CD4-positive, alpha-beta T cell (primary cell): ENCODE measurements around the gene RBM45. TPM values are rescaled to one million over a fixed set of nuclear protein-coding genes. Genes with fewer than 3 reads are reported as not detected.

ENCODE experiments used
- ATAC-seq: fragments of 200-7000 bp; cut with Tn5 transposase; one replicate; pipeline ENCODE4 v1.10.0; 2022; ENCODE audit warnings: mild to moderate bottlenecking; ENCODE audit not compliant: poor library complexity
- CTCF ChIA-PET: fragments of 350-600 bp; sonication (Branson Sonifier 250); formaldehyde crosslinking; loops from one replicate; lab custom pipeline; 2021; ENCODE audit warnings: antibody characterized with exemption, inconsistent platforms; lab: Charles Lee
- POLR2A ChIA-PET: fragments of 350-600 bp; sonication (Branson Sonifier 250); formaldehyde crosslinking; loops from one replicate; lab custom pipeline; 2021; ENCODE audit warnings: antibody characterized with exemption, inconsistent platforms; lab: Charles Lee
- DNase-seq, 14 experiments: peaks; one replicate each; pipeline ENCODE4 v3.0.0-alpha.2; 2013 to 2020; ENCODE audit warnings: mixed read lengths in 2 of 14
- H3K27ac ChIP-seq, 2 donors: one replicate each; pipeline versions ENCODE4 v1.5.1 to v1.7.0; 2013; ENCODE audit warnings: low read length in 2 of 2, low read depth in 1 of 2, mild to moderate bottlenecking in 1 of 2
- H3K27me3 ChIP-seq, 2 experiments: 1 replicate in 1 of 2; 2 replicates in 1 of 2; pipeline versions ENCODE4 v1.6.1 to v1.7.0; 2013; ENCODE audit warnings: low read length in 2 of 2, control low read depth in 1 of 2, mild to moderate bottlenecking in 1 of 2, moderate library complexity in 1 of 2; ENCODE audit not compliant: insufficient read depth in 2 of 2, control insufficient read depth in 1 of 2
- H3K36me3 ChIP-seq: one replicate; pipeline ENCODE4 v1.6.1; 2013; ENCODE audit warnings: low read length, control low read depth; ENCODE audit not compliant: insufficient read depth
- H3K4me1 ChIP-seq: one replicate; pipeline ENCODE4 v1.6.1; 2013; ENCODE audit warnings: low read length, control low read depth; ENCODE audit not compliant: insufficient read depth
- H3K4me3 ChIP-seq: one replicate; pipeline ENCODE4 v1.5.1; 2013; ENCODE audit warnings: mild to moderate bottlenecking, low read length, moderate library complexity
- H3K9me3 ChIP-seq, 2 experiments: 1 replicate in 1 of 2; 2 replicates in 1 of 2; pipeline versions ENCODE4 v1.6.1 to v1.7.0; 2013; ENCODE audit warnings: low read length in 2 of 2, mild to moderate bottlenecking in 2 of 2, control low read depth in 1 of 2, moderate library complexity in 1 of 2; ENCODE audit not compliant: control insufficient read depth in 1 of 2, insufficient read depth in 1 of 2
- H3K27ac Mint-ChIP-seq: one replicate; pipeline ENCODE4 v1.8.0; 2020; ENCODE audit warnings: mixed read lengths
- H3K27me3 Mint-ChIP-seq: one replicate; pipeline ENCODE4 v1.8.0; 2021; ENCODE audit warnings: mixed read lengths
- H3K36me3 Mint-ChIP-seq: one replicate; pipeline ENCODE4 v1.8.0; 2021; ENCODE audit warnings: low read depth, mixed read lengths
- H3K4me1 Mint-ChIP-seq: one replicate; pipeline ENCODE4 v1.8.0; 2021; ENCODE audit warnings: low read depth, mixed read lengths
- H3K4me3 Mint-ChIP-seq: one replicate; pipeline ENCODE4 v1.8.0; 2020; ENCODE audit warnings: mild to moderate bottlenecking, mixed read lengths
- H3K9me3 Mint-ChIP-seq: one replicate; pipeline ENCODE4 v1.8.0; 2020; ENCODE audit warnings: mixed read lengths
- intact Hi-C, 2 experiments: fragments of 100-400 bp; cut with DNase I in 1 of 2; cut with micrococcal nuclease in 1 of 2; formaldehyde crosslinking; loops; one replicate each; pipeline versions ENCODE4 v1.15.1 to v1.9.0; 2023 to 2025; cut with DNase I, micrococcal nuclease
- total RNA-seq, 174 experiments: library from RNA in 2 of 174; stranded (reverse) in 2 of 174; gene quantifications; one replicate each; pipeline ENCODE4 v1.2.3 and lab custom pipeline; 2021 to 2026
- TF ChIP-seq, protein P1 (sequence below): fragments of 200-600 bp; IDR thresholded peaks from one replicate; pipeline ENCODE4 v1.8.0; 2022; ENCODE audit warnings: antibody characterized with exemption, mild to moderate bottlenecking

RBM45 gene
- total RNA-seq, 2 experiments from 2014 or later = 6.9 to 9.5 TPM

DNA sequence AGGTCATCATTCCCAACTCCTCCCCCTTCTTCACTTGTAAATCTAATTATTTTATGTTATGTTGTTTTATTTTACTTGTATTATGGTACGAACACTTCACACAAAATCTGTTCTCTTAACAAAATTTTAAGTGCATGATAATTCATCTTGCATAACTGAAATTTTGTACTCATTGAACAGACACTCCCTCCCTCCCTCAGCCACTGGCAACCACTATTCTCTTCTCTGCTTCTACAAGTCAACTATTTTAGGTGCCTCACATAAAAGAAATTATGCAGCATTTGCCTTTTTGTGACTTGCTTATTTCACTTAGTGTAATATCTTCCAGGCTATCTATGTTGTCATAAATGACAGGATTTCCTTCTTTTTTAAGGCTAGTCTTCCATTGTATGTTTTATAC, 51.7 kb downstream of the RBM45 start:
- TF ChIP-seq, protein P1, sequence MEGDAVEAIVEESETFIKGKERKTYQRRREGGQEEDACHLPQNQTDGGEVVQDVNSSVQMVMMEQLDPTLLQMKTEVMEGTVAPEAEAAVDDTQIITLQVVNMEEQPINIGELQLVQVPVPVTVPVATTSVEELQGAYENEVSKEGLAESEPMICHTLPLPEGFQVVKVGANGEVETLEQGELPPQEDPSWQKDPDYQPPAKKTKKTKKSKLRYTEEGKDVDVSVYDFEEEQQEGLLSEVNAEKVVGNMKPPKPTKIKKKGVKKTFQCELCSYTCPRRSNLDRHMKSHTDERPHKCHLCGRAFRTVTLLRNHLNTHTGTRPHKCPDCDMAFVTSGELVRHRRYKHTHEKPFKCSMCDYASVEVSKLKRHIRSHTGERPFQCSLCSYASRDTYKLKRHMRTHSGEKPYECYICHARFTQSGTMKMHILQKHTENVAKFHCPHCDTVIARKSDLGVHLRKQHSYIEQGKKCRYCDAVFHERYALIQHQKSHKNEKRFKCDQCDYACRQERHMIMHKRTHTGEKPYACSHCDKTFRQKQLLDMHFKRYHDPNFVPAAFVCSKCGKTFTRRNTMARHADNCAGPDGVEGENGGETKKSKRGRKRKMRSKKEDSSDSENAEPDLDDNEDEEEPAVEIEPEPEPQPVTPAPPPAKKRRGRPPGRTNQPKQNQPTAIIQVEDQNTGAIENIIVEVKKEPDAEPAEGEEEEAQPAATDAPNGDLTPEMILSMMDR = no peak
- DNase-seq (no peak), ATAC-seq (no peak)
- intact Hi-C loops = no loop called here
- no peaks in the 10 kb centered on the region for H3K36me3 Mint-ChIP-seq
- Histone ChIP-seq H3K9me3 (no peaks in the 10 kb centered on the region), H3K4me3 (no peak overlapping the region), H3K36me3 (no peaks in the 10 kb centered on the region), H3K27me3 (peaks cover 0 to 3% of the 10 kb centered on the region in 2 experiments), H3K4me1 (no peaks in the 10 kb centered on the region), H3K27ac (no peak overlapping the region)
- H3K4me1 Mint-ChIP-seq = no peaks in the 10 kb centered on the region
- ChIA-PET CTCF (no interaction called here), POLR2A (no interaction called here)
- peaks cover 26% of the 10 kb centered on the region for H3K27me3 Mint-ChIP-seq
- no peaks in the 10 kb centered on the region for H3K9me3 Mint-ChIP-seq
- no peak overlapping the region for H3K4me3 Mint-ChIP-seq
- H3K27ac Mint-ChIP-seq = no peak overlapping the region

DNA sequence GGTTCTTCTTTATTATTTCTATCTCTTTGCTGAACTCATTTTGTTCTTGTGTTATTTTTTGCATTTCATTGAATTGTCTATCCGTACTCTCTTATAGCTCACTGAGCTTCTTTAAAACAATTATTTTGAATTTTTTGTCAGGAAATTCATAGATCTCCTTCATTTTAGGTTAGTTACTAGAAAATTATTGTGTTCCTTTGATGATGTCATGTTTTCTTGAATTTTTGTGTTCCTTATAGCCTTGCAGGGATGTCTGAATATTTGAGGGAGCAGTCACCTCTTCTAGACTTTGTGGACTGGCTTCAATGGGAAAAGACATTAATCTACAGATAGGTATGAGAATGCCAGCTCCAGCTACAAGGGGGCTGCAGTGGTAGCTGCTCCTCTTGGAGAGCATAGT, 61.4 kb downstream of the RBM45 start:
- DNase-seq (no peak), ATAC-seq (no peak)
- no peaks in the 10 kb centered on the region for H3K36me3 ChIP-seq
- H3K4me3 ChIP-seq = no peak overlapping the region
- intact Hi-C loops = no loop called here
- ChIA-PET CTCF (no interaction called here), POLR2A (no interaction called here)
- H3K27ac ChIP-seq = no peak overlapping the region
- peaks cover 15% of the 10 kb centered on the region for H3K27me3 Mint-ChIP-seq
- no peaks in the 10 kb centered on the region for H3K36me3 Mint-ChIP-seq
- H3K4me1 ChIP-seq = no peaks in the 10 kb centered on the region
- TF ChIP-seq, protein P1 = no peak
- no peaks in the 10 kb centered on the region for H3K9me3 ChIP-seq
- no peak overlapping the region for H3K4me3 Mint-ChIP-seq
- no peaks in the 10 kb centered on the region for H3K9me3 Mint-ChIP-seq
- H3K27me3 ChIP-seq = peaks cover 3 to 8% of the 10 kb centered on the region in 2 experiments
- no peaks in the 10 kb centered on the region for H3K4me1 Mint-ChIP-seq
- no peak overlapping the region for H3K27ac Mint-ChIP-seq

DNA sequence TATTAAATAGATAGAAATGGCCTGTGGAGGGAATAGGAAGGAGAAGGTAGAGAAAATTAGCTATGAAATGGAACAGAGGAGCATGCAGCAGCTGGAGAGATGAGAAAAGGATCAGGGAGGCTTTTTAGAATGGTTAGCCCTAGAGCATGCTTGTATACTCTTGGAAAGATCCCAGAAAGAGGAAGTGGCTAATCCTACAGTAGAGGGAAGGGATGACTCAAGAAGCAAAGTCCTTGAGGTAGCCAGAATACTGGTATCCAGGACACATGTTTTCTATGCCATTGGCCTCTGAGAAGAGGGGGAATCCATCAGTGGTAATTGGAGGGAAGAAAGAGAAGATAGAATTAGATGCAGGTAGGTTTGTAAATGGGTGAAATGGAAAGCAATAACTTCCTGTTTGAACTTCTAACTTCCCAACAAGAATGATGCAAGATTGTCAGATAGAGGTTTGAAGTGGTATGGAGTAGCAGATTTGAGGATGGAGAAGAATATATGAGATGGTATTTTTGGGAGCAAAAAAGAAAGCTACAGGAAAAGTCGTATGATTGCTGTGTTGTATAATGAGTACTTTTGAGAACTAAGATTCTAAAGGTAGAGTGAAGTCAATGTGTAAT, 64.9 kb downstream of the RBM45 start:
- H3K27ac ChIP-seq = no peak overlapping the region
- H3K4me3 ChIP-seq = no peak overlapping the region
- intact Hi-C loops = no loop called here
- no peaks in the 10 kb centered on the region for H3K4me1 ChIP-seq
- ATAC-seq = no peak
- no peak overlapping the region for H3K27ac Mint-ChIP-seq
- H3K36me3 Mint-ChIP-seq = no peaks in the 10 kb centered on the region
- no peak overlapping the region for H3K4me3 Mint-ChIP-seq
- ChIA-PET POLR2A (no interaction called here), CTCF (no interaction called here)
- no peaks in the 10 kb centered on the region for H3K4me1 Mint-ChIP-seq
- TF ChIP-seq, protein P1 = no peak
- no peaks in the 10 kb centered on the region for H3K9me3 Mint-ChIP-seq
- no peaks in the 10 kb centered on the region for H3K9me3 ChIP-seq
- H3K27me3 ChIP-seq = peaks cover 3 to 8% of the 10 kb centered on the region in 2 experiments
- H3K27me3 Mint-ChIP-seq = peaks cover 21% of the 10 kb centered on the region
- no peak for DNase-seq
- H3K36me3 ChIP-seq = no peaks in the 10 kb centered on the region

Other genes starting within 250 kb of the RBM45 start
- not detected for gene PDE11A, start 39.7 kb upstream of the RBM45 start, total RNA-seq
- under 1 TPM; 0.08 to 0.11 TPM for gene OSBPL6, start 82.1 kb downstream of the RBM45 start, total RNA-seq